T-helper 1 cell treated with Interleukin-12 subunit alpha and Interleukin-12 subunit beta and Interleukin-4 antibody, amounts not matched to agents 30 μg/mL and 1 μg/mL, for 36 hours (primary cell): Measurements from ENCODE around the gene ARID5A.
A peak's percentile ranks its signal among the peaks of the same experiment; 100 is the strongest.
"Not testable (repeated sequence)": the region's sequence is repeated elsewhere in the genome, so short reads cannot be mapped to it uniquely, and the experiment has no call there.

Experiments
- H3K27ac Mint-ChIP-seq: one replicate; pipeline ENCODE4 v1.8.0; 2021; ENCODE audit warnings: mild to moderate bottlenecking, mixed read lengths
- H3K27me3 Mint-ChIP-seq: one replicate; pipeline ENCODE4 v1.8.0; 2021; ENCODE audit warnings: low read depth, mixed read lengths
- H3K36me3 Mint-ChIP-seq: one replicate; pipeline ENCODE4 v1.8.0; 2021; ENCODE audit warnings: low read depth, mixed read lengths
- H3K4me1 Mint-ChIP-seq: one replicate; pipeline ENCODE4 v1.8.0; 2021; ENCODE audit warnings: low read depth, mixed read lengths
- H3K4me3 Mint-ChIP-seq: one replicate; pipeline ENCODE4 v1.8.0; 2021; ENCODE audit warnings: mild to moderate bottlenecking, moderate library complexity, mixed read lengths
- H3K9me3 Mint-ChIP-seq: one replicate; pipeline ENCODE4 v1.8.0; 2021; ENCODE audit warnings: mixed read lengths

The ARID5A gene

GRCh38 chr2:96549967-96550786 lies 13.6 kb downstream of the ARID5A start:
- Mint-ChIP-seq H3K4me3 (no peak overlapping the region), H3K27me3 (no peaks in the 10 kb centered on the region), H3K9me3 (no peaks in the 10 kb centered on the region), H3K27ac (no peak overlapping the region), H3K4me1 (peaks cover 34% of the 10 kb centered on the region), H3K36me3 (peaks cover 35% of the 10 kb centered on the region)

- H3K36me3 Mint-ChIP-seq: peaks cover 29% of the 10 kb centered on the region
- no peaks in the 10 kb centered on the region for H3K27me3 Mint-ChIP-seq
- H3K4me1 Mint-ChIP-seq: peaks cover 28% of the 10 kb centered on the region
- no peak overlapping the region for H3K27ac Mint-ChIP-seq
- H3K4me3 Mint-ChIP-seq: no peak overlapping the region
- no peaks in the 10 kb centered on the region for H3K9me3 Mint-ChIP-seq
Observed at GRCh38 chr2:96550787-96551604, 14.4 kb downstream of the ARID5A start.

- no peaks in the 10 kb centered on the region for H3K27me3 Mint-ChIP-seq
- H3K4me1 Mint-ChIP-seq: peaks cover 22% of the 10 kb centered on the region
- H3K27ac Mint-ChIP-seq: peak overlapping the region; percentile 15
- no peak overlapping the region for H3K4me3 Mint-ChIP-seq
- H3K36me3 Mint-ChIP-seq: peaks cover 23% of the 10 kb centered on the region
- H3K9me3 Mint-ChIP-seq: no peaks in the 10 kb centered on the region
Observed at GRCh38 chr2:96551605-96552314, 15.2 kb downstream of the ARID5A start.

GRCh38 chr2:96552315-96553175 lies 16.0 kb downstream of the ARID5A start:
- Mint-ChIP-seq H3K4me3 (no peak overlapping the region), H3K9me3 (no peaks in the 10 kb centered on the region), H3K27me3 (no peaks in the 10 kb centered on the region), H3K27ac (peak overlapping the region; percentile 15), H3K36me3 (peaks cover 17% of the 10 kb centered on the region), H3K4me1 (peaks cover 19% of the 10 kb centered on the region)

GRCh38 chr2:96553176-96553956 lies 16.8 kb downstream of the ARID5A start:
- Mint-ChIP-seq H3K36me3 (peaks cover 11% of the 10 kb centered on the region), H3K27ac (peak overlapping the region; percentile 26), H3K9me3 (no peaks in the 10 kb centered on the region), H3K4me3 (peak overlapping the region; percentile 14), H3K27me3 (no peaks in the 10 kb centered on the region), H3K4me1 (peaks cover 17% of the 10 kb centered on the region)

- Mint-ChIP-seq H3K4me1 (peaks cover 17% of the 10 kb centered on the region), H3K4me3 (peak overlapping the region; percentile 14), H3K27ac (peak overlapping the region; percentile 49)
- not testable (repeated sequence) for H3K9me3 Mint-ChIP-seq, H3K36me3 Mint-ChIP-seq, H3K27me3 Mint-ChIP-seq
Observed at GRCh38 chr2:96553957-96554292, 17.4 kb downstream of the ARID5A start.

- Mint-ChIP-seq H3K36me3 (peaks cover 6% of the 10 kb centered on the region), H3K27me3 (no peaks in the 10 kb centered on the region), H3K4me1 (peaks cover 17% of the 10 kb centered on the region), H3K27ac (peak overlapping the region; percentile 49), H3K4me3 (peak overlapping the region; percentile 14), H3K9me3 (no peaks in the 10 kb centered on the region)
Observed at GRCh38 chr2:96554293-96555145, 18.0 kb downstream of the ARID5A start.

GRCh38 chr2:96555146-96555610 lies 18.6 kb downstream of the ARID5A start:
- H3K4me3 Mint-ChIP-seq: no peak overlapping the region
- H3K36me3 Mint-ChIP-seq: peaks cover 6% of the 10 kb centered on the region
- H3K27me3 Mint-ChIP-seq: no peaks in the 10 kb centered on the region
- H3K4me1 Mint-ChIP-seq: peaks cover 17% of the 10 kb centered on the region
- no peaks in the 10 kb centered on the region for H3K9me3 Mint-ChIP-seq
- H3K27ac Mint-ChIP-seq: no peak overlapping the region

GRCh38 chr2:96556441-96557330 lies 20.1 kb downstream of the ARID5A start:
- peaks cover 6% of the 10 kb centered on the region for H3K36me3 Mint-ChIP-seq
- H3K27ac Mint-ChIP-seq: peak overlapping the region; percentile 14
- H3K27me3 Mint-ChIP-seq: no peaks in the 10 kb centered on the region
- H3K4me3 Mint-ChIP-seq: no peak overlapping the region
- peaks cover 17% of the 10 kb centered on the region for H3K4me1 Mint-ChIP-seq
- no peaks in the 10 kb centered on the region for H3K9me3 Mint-ChIP-seq

- not testable (repeated sequence) for H3K9me3 Mint-ChIP-seq, H3K4me3 Mint-ChIP-seq
- peak overlapping the region; percentile 14 for H3K27ac Mint-ChIP-seq
Observed at GRCh38 chr2:96557421-96557820, 20.9 kb downstream of the ARID5A start.

GRCh38 chr2:96558061-96558460 lies 21.5 kb downstream of the ARID5A start:
- Mint-ChIP-seq H3K9me3 (no peaks in the 10 kb centered on the region), H3K27me3 (no peaks in the 10 kb centered on the region), H3K36me3 (peaks cover under 1% of the 10 kb centered on the region), H3K4me3 (no peak overlapping the region), H3K4me1 (peaks cover 13% of the 10 kb centered on the region), H3K27ac (peak overlapping the region; percentile 49)

More at GRCh38 chr2:96557421-96557820, 20.9 kb downstream of the ARID5A start:
- peaks cover 17% of the 10 kb centered on the region for H3K4me1 Mint-ChIP-seq
- not testable (repeated sequence) for H3K27me3 Mint-ChIP-seq, H3K36me3 Mint-ChIP-seq

GRCh38 chr2:96558485-96558884 lies 21.9 kb downstream of the ARID5A start:
- Mint-ChIP-seq H3K4me1 (peaks cover 9% of the 10 kb centered on the region), H3K27me3 (no peaks in the 10 kb centered on the region), H3K9me3 (no peaks in the 10 kb centered on the region), H3K4me3 (no peak overlapping the region), H3K36me3 (no peaks in the 10 kb centered on the region), H3K27ac (no peak overlapping the region)
